Chondrocyte (in vitro differentiated cells): ENCODE results near the gene IL1RAP. TPM values are rescaled to one million over a fixed set of nuclear protein-coding genes. Genes with fewer than 3 reads are reported as not detected.

Experiments
- DNase-seq: peaks from one replicate; pipeline ENCODE4 v3.0.0; 2021; ENCODE audit warnings: mixed read lengths, low spot score
- H3K27ac Mint-ChIP-seq: one replicate; pipeline ENCODE4 v1.8.0; 2021; ENCODE audit warnings: mild to moderate bottlenecking, moderate library complexity, mixed read lengths; ENCODE audit not compliant: unreplicated experiment
- H3K27me3 Mint-ChIP-seq: 2 replicates; pipeline ENCODE4 v1.8.0; 2021; ENCODE audit warnings: low read depth, mixed read lengths
- H3K36me3 Mint-ChIP-seq: 2 replicates; pipeline ENCODE4 v1.8.0; 2021; ENCODE audit warnings: low read depth, mixed read lengths
- H3K4me1 Mint-ChIP-seq: 2 replicates; pipeline ENCODE4 v1.8.0; 2021; ENCODE audit warnings: low read depth, mild to moderate bottlenecking, mixed read lengths
- H3K4me3 Mint-ChIP-seq: one replicate; pipeline ENCODE4 v1.8.0; 2021; ENCODE audit warnings: mild to moderate bottlenecking, moderate library complexity, mixed read lengths; ENCODE audit not compliant: unreplicated experiment
- H3K9me3 Mint-ChIP-seq: 2 replicates; pipeline ENCODE4 v1.8.0; 2021; ENCODE audit warnings: low read depth, mixed read lengths
- total RNA-seq: library from RNA; stranded (reverse); gene quantifications from 3 replicates; pipeline ENCODE4 v1.2.1, GENCODE V29; 2021
- TF ChIP-seq, protein P1 (sequence below): fragments of 200-600 bp; sonication (generic); IDR thresholded peaks from 2 replicates; pipeline ENCODE4 v1.5.0; 2021; ENCODE audit warnings: antibody characterized with exemption, mild to moderate bottlenecking, moderate library complexity

The IL1RAP gene
- total RNA-seq, 1 donor from 2014 or later = 30.4 TPM

DNA sequence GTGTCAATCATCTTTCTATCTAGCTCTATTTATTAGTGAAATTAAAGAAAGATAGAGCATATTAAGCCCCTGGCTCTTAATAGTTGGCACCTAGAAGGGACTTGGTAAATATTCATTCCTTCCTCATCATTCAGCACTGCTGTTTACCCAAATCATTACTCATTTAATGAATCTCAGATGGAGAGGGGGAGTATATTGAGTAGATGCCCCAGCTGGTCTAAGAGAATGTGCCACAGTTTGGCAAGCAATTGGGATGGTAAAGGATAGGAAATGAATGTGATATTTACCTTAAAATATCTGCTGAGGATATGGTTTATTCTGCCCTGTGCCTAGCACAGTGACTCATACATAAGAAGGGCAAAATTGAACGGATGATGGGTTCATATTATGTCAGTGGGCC lies 6.0 kb downstream of the IL1RAP start:
- no peak for DNase-seq
- TF ChIP-seq, protein P1, sequence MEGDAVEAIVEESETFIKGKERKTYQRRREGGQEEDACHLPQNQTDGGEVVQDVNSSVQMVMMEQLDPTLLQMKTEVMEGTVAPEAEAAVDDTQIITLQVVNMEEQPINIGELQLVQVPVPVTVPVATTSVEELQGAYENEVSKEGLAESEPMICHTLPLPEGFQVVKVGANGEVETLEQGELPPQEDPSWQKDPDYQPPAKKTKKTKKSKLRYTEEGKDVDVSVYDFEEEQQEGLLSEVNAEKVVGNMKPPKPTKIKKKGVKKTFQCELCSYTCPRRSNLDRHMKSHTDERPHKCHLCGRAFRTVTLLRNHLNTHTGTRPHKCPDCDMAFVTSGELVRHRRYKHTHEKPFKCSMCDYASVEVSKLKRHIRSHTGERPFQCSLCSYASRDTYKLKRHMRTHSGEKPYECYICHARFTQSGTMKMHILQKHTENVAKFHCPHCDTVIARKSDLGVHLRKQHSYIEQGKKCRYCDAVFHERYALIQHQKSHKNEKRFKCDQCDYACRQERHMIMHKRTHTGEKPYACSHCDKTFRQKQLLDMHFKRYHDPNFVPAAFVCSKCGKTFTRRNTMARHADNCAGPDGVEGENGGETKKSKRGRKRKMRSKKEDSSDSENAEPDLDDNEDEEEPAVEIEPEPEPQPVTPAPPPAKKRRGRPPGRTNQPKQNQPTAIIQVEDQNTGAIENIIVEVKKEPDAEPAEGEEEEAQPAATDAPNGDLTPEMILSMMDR = no peak
- Mint-ChIP-seq H3K4me3 (no peak overlapping the region), H3K27ac (no peak overlapping the region), H3K9me3 (peaks cover 2% of the 10 kb centered on the region), H3K36me3 (peaks cover 5% of the 10 kb centered on the region), H3K4me1 (peaks cover 48% of the 10 kb centered on the region), H3K27me3 (no peaks in the 10 kb centered on the region)

DNA sequence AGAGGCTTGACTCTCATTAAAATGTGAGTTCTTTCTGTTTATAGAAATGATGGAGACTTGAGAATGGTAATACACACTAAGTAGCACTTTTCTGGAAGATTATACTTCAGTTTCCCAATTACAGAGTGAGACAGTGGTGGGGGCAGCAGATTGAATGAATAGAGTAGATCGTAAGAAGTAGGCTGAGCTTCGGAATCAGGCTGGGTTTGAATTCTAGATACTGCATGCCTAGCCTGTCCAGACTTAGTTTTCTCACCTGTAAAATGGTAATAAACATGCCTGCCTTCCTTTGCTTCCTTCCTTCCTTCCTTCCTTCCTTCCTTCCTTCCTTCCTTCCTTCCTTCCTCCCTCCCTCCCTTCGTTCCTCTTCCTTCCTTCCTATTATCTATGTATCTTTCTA lies 8.1 kb downstream of the IL1RAP start:
- TF ChIP-seq, protein P1 = no peak
- H3K36me3 Mint-ChIP-seq = peaks cover 5% of the 10 kb centered on the region
- no peak overlapping the region for H3K4me3 Mint-ChIP-seq
- H3K9me3 Mint-ChIP-seq = peaks cover 2% of the 10 kb centered on the region
- no peak for DNase-seq
- H3K27me3 Mint-ChIP-seq = no peaks in the 10 kb centered on the region
- H3K27ac Mint-ChIP-seq = no peak overlapping the region
- peaks cover 36% of the 10 kb centered on the region for H3K4me1 Mint-ChIP-seq

DNA sequence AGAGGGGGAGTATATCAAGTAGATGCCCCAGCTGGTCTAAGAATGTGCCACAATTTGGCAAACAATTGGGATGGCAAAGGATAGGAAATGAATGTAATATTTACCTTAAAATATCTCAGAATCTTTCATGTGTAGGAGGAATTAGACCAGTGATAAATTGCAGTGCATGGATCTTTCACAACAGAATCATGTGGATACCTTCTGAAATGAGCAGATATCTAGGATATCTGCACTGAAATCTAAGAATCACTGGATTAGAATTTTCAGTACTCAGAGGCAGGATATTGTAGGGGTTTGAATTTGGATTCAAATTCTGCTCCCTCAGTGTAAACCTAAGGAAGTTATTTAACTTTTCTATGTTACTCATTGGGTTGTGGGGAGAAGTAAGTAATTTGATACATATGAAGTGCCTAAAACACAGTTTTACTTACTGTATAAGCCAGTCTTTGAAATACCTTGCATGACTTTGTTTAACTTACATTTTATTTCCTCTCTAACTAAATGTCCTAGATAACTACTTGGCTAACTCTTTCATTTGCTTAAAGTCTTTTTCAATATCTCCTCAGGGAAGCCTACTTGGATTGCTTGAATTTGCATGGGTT lies 8.8 kb downstream of the IL1RAP start:
- Mint-ChIP-seq H3K27ac (peak overlapping the region; percentile 20), H3K4me1 (peaks cover 33% of the 10 kb centered on the region), H3K27me3 (no peaks in the 10 kb centered on the region), H3K4me3 (no peak overlapping the region), H3K36me3 (peaks cover 5% of the 10 kb centered on the region), H3K9me3 (peaks cover 2% of the 10 kb centered on the region)
- no peak for DNase-seq
- TF ChIP-seq, protein P1 = no peak

DNA sequence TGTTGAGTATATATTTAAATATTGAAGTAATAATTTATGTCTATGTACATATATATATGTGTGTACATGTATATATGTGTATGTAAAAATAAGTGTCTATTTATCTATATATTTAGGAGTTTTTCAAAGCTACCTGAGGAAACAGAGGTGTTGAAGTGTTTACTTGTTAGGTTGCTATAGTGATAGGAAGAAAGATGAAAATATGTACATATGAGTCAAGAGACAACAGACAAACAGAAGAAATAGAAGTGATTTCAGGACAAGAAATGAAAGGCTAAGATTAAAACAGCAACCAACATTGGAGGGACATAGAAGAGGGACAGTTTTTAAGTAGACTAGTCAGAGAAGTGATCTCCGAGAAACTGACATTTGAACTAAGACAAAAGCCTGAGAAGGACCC lies 11.1 kb downstream of the IL1RAP start:
- DNase-seq = no peak
- H3K36me3 Mint-ChIP-seq = peaks cover 5% of the 10 kb centered on the region
- H3K4me1 Mint-ChIP-seq = peaks cover 34% of the 10 kb centered on the region
- TF ChIP-seq, protein P1 = no peak
- no peak overlapping the region for H3K27ac Mint-ChIP-seq
- no peak overlapping the region for H3K4me3 Mint-ChIP-seq
- peaks cover 2% of the 10 kb centered on the region for H3K9me3 Mint-ChIP-seq
- no peaks in the 10 kb centered on the region for H3K27me3 Mint-ChIP-seq

DNA sequence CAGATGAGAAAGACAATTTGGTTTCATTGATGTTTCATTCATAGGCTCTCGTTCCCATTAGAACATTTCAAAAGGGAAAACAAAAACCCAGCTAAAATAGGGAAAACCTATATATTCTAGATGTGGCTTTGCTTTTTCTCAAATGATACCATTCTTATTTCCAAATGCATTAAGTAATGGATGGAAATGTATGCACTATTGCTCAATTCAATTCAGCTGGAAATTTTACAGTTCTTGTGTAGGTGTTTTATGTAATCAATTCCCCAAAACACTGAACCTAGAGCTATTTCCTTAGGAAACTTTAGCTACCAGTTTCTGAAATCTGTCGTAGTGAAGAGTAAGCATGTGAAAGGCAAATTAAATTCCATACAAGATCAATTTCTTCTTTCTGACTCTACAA lies 11.7 kb downstream of the IL1RAP start:
- H3K9me3 Mint-ChIP-seq = peaks cover 2% of the 10 kb centered on the region
- H3K4me3 Mint-ChIP-seq = no peak overlapping the region

More for the DNA sequence above, 11.7 kb downstream of the IL1RAP start:
- Mint-ChIP-seq H3K27ac (no peak overlapping the region), H3K27me3 (no peaks in the 10 kb centered on the region), H3K36me3 (peaks cover 5% of the 10 kb centered on the region), H3K4me1 (peaks cover 37% of the 10 kb centered on the region)
- TF ChIP-seq, protein P1 = no peak
- no peak for DNase-seq
